ENCODE measurements around the gene USF1. TPM values are rescaled to one million over a fixed set of nuclear protein-coding genes. Genes with fewer than 3 reads are reported as not detected.

The USF1 gene, protein sequence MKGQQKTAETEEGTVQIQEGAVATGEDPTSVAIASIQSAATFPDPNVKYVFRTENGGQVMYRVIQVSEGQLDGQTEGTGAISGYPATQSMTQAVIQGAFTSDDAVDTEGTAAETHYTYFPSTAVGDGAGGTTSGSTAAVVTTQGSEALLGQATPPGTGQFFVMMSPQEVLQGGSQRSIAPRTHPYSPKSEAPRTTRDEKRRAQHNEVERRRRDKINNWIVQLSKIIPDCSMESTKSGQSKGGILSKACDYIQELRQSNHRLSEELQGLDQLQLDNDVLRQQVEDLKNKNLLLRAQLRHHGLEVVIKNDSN
- total RNA-seq, result 10 to 100 TPM; 75.4 to 90.1 TPM

DNA sequence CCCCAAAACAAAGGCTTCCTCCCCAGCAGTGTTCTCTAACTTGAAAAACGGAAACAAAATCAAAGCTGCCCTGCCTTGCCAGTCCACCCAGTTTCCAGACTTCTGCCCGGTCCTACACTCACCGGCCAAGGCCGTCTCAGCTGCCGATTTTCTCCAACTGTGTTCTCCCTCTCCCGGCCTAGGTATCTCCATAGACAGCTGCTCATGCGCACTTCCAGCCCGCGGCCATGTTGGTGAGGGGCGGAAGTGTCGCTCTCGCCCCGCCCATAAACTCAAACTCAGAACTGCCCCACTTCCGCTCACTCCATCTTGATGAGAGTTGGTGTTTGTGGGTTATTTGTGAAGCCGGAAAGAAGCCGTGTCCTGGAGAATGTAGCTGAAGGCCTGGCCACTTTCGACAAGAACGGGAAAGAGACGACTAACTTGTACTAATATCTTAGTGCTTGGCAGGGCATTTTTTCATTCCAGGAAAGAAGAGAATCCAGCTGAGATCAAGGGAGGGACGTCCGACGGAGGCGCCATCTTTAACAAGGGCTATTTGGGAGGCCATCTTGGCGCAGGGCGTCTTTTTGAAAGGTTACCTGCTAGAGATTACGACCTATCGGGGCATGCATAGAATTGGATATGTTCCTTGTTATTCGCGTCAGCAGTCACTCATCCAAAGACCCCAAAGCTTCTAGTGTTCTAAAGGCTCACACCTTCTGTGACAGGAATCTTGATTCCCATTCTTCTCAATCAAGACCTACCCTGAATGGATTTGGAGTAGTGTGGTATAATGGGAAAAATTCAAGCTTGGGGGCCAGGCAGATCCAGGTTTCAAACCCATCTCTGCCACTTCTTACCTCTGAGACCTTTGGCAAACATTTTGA, at the start of gene USF1:
Gene USF1 (minus strand): TSS at position 242 of the 869 bp plus-strand sequence. CDS start 2,702 bp downstream, outside the sequence.
- DNase-seq, result peak; percentile 96
- Mint-ChIP-seq H3K9me3 (ENCODE audit: low read depth) (no peaks in the 10 kb centered on the region), H3K27ac (peak within 1 kb of the TSS; percentile 99), H3K36me3 (peaks cover 52% of the 10 kb centered on the region), H3K4me3 (peak within 1 kb of the TSS; percentile 80), H3K27me3 (no peaks in the 10 kb centered on the region), H3K4me1 (peaks cover 54% of the 10 kb centered on the region)
- CTCF ChIA-PET, result interaction anchor here (0.7 to 5.2 kb wide), 18 partner anchors 7 to 180 kb away, joined by 3 to 58 read pairs (median 4); partner anchors contain the start of genes ARHGAP30, F11R, KLHDC9 and NIT1
- peak; percentile 78 for ATAC-seq

DNA sequence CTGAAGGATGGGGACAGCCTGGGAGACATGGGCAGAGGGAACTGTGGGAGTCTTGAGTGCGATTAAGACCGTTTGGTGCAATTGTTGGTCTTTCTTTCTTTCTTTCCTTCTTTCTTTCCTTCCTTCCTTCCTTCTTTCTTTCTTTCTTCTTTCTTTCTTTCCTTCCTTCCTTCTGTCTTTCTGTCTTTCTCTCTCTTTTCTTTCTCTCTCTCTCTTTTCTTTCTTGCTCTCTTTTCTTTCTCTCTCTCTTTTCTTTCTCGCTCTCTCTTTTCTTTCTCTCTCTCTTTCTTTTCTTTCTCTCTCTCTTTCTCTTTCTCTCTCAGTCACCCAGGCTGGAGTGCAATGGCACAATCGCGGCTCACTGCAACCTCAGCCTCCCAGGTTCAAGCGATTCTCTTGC, 49.5 kb upstream of the USF1 start:
- H3K27ac Mint-ChIP-seq, result no peak overlapping the region
- no peak overlapping the region for H3K4me3 Mint-ChIP-seq
- no peaks in the 10 kb centered on the region for H3K27me3 Mint-ChIP-seq
- peaks cover 7% of the 10 kb centered on the region for H3K36me3 Mint-ChIP-seq
- H3K4me1 Mint-ChIP-seq, result peaks cover 44% of the 10 kb centered on the region
- ATAC-seq (no peak), DNase-seq (no peak)
- H3K9me3 Mint-ChIP-seq (ENCODE audit: low read depth), result no peaks in the 10 kb centered on the region
- CTCF ChIA-PET, result interaction anchor here (3.6 to 5.9 kb wide), 3 partner anchors 9 to 49 kb away, joined by 22 to 154 read pairs (median 47); partner anchors contain the start of genes ARHGAP30 and USF1

DNA sequence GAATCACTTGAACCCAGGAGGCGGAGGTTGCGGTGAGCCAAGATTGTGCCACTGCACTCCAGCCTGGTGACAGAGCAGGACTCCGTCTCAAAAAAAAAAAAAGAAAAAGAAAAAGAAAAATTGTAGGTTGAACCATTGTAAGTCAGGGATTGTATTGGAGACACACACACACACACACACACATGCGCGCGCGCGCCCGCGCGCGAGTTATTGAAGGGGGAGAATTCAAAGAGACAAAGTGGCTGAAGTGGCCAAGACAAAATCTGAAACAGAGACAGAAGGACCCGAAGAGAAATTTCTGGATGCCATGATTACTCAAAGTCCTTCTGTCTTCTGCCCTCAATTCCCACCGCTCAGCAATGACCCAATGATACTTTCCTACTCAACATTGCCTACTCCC, 48.7 kb upstream of the USF1 start:
- Mint-ChIP-seq H3K27me3 (no peaks in the 10 kb centered on the region), H3K4me1 (peaks cover 44% of the 10 kb centered on the region)

DNA sequence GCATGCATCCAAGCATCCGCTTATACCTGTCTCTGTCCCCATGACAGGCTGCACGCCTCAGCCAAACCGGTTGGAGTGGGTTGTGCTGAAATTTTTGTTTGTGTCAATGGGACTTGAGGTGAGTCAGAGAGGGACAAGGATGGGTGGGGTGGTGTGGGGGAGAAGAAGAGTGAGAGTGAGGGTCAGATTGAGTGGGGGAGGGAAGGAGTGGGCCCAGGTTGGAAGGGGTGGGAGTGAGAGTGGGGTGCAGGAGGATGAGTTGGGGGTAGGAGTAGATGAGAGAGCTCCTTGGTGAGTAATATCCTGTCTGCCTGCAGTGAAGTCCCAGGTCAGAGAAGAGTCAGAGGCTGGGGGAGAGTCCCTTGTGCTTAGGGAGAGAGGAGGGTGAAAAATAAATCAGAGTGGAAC, 46.8 kb upstream of the USF1 start:
- Mint-ChIP-seq H3K4me3 (no peak overlapping the region), H3K36me3 (no peaks in the 10 kb centered on the region), H3K9me3 (ENCODE audit: low read depth) (no peaks in the 10 kb centered on the region), H3K27me3 (no peaks in the 10 kb centered on the region), H3K27ac (peak overlapping the region; percentile 33), H3K4me1 (peaks cover 33% of the 10 kb centered on the region)
- DNase-seq (peak; percentile 49), ATAC-seq (peak; percentile 67)
- CTCF ChIA-PET, result interaction anchor here (0.8 to 1.6 kb wide), 3 partner anchors 22 to 54 kb away, joined by 3 to 4 read pairs (median 3); partner anchors contain the start of gene TSTD1

More for the DNA sequence above, 48.7 kb upstream of the USF1 start:
- H3K36me3 Mint-ChIP-seq, result peaks cover 2% of the 10 kb centered on the region
- DNase-seq, result no peak
- CTCF ChIA-PET, result interaction anchor here (1.1 to 5.9 kb wide), 3 partner anchors 11 to 49 kb away, joined by 3 to 154 read pairs (median 47); partner anchors contain the start of genes ARHGAP30 and USF1
- no peaks in the 10 kb centered on the region for H3K9me3 Mint-ChIP-seq (ENCODE audit: low read depth)
- H3K27ac Mint-ChIP-seq, result no peak overlapping the region
- H3K4me3 Mint-ChIP-seq, result no peak overlapping the region
- no peak for ATAC-seq

DNA sequence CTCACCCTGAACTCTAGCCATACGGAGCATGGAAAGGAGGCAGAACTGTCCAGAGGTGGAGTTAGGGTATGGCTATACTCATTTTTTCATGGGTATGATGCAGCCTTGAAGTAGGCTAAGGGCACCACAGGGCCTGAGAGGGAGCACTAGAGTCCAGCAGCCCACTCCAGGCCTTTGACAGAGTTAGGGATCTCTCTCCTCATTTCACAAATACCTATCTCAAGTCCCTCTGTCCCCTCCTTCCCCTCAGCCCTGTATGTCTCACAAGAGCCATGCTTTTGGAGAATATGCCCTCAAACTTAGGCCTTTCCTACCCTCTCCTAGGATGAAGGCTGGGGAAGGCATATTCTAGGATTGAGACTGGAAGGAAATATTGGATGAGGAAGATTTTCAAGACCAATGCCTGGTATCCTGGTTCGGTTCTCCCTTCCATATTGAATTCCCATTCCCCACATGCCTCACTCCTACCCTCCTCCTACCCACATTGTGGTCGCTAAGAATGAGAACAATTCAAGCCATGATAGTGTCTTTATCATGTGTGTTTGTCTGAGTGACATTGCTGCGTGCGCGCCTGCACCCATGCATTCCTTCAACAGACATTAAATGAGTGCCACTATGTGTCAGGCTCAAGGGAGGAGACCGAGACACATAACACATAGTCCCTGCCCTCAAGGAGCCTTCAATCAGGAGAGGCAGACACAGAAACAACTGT, 46.2 kb upstream of the USF1 start:
- no peak for DNase-seq
- Mint-ChIP-seq H3K4me3 (no peak overlapping the region), H3K4me1 (peaks cover 28% of the 10 kb centered on the region), H3K9me3 (ENCODE audit: low read depth) (no peaks in the 10 kb centered on the region), H3K36me3 (no peaks in the 10 kb centered on the region), H3K27me3 (no peaks in the 10 kb centered on the region), H3K27ac (no peak overlapping the region)
- no peak for ATAC-seq
- CTCF ChIA-PET, result interaction anchor here (0.8 kb wide), 1 partner anchor 21 kb away, joined by 3 read pairs; no protein-coding TSS in a partner anchor

DNA sequence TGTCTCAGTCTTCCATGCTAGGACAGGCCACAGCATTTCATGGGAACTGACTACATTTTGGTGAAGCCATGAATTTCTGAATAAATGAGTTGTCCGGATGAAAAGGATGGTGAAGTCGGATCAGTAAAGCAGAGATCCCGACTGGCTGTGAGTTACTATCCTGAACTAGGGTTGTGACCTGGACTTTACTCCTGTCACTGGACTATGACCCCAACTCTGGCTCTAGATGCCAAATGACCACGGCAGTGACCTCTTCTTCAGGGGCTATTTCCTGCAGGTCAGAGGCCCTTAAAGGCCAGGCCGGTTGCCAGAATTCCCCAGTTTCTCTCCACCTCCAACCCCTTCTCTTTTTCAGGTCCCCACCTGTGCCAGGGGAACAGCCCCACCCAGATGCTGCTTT, 45.3 kb upstream of the USF1 start:
- H3K9me3 Mint-ChIP-seq (ENCODE audit: low read depth), result no peaks in the 10 kb centered on the region
- no peaks in the 10 kb centered on the region for H3K27me3 Mint-ChIP-seq
- no peaks in the 10 kb centered on the region for H3K36me3 Mint-ChIP-seq
- no peak overlapping the region for H3K4me3 Mint-ChIP-seq
- H3K4me1 Mint-ChIP-seq, result peaks cover 25% of the 10 kb centered on the region
- ATAC-seq, result no peak
- CTCF ChIA-PET, result interaction anchor here (0.5 to 1.3 kb wide), 3 partner anchors 10 to 93 kb away, joined by 3 read pairs; no protein-coding TSS in a partner anchor
- no peak for DNase-seq
- H3K27ac Mint-ChIP-seq, result no peak overlapping the region

DNA sequence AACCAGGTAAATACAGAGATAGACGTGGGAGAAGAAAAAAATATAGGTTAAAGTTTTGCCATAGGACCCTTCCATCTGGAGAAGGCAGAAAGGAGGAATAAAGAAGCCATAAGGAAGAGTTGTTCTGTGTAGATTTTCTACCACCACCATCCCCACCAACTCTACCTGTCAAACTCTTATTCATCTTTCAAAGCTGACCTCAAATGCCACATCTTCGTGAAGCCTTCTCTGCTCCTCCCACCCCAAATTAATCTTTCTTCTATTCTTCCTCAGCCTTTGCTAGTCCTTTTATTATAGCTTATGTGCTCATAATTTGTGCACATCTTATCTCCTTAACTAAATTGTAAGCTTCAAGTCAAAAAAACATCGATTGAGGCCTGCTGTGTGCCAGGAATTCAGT, 44.8 kb upstream of the USF1 start:
- no peaks in the 10 kb centered on the region for H3K27me3 Mint-ChIP-seq
- DNase-seq (no peak), ATAC-seq (no peak)
- H3K4me1 Mint-ChIP-seq, result peaks cover 25% of the 10 kb centered on the region
- H3K9me3 Mint-ChIP-seq (ENCODE audit: low read depth), result no peaks in the 10 kb centered on the region
- H3K27ac Mint-ChIP-seq, result no peak overlapping the region
- no peaks in the 10 kb centered on the region for H3K36me3 Mint-ChIP-seq
- CTCF ChIA-PET, result interaction anchor here (0.5 to 2.0 kb wide), 4 partner anchors 9 to 93 kb away, joined by 3 to 4 read pairs (median 3); no protein-coding TSS in a partner anchor
- H3K4me3 Mint-ChIP-seq, result no peak overlapping the region

DNA sequence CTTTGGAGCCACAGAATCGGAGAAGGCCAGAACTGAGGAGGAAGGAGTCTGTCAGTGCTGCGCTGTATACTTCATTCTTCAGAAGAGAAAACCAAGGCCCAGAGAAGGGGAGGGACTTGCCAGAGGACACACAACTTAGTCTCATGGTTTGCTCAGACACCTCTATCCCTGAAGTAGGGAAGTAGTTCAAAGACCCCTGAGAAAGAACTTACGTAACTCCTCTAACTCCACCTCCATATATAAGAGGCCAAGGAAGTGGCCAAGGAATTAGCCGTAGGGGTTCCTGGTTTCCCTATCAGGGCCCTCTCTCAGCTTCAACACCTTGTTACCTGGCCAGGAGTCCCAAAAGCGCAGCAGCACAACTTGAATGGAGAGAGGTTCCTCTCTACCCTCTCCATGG, 44.2 kb upstream of the USF1 start:
- Mint-ChIP-seq H3K9me3 (ENCODE audit: low read depth) (no peaks in the 10 kb centered on the region), H3K4me1 (peaks cover 25% of the 10 kb centered on the region), H3K27me3 (no peaks in the 10 kb centered on the region), H3K27ac (no peak overlapping the region), H3K4me3 (no peak overlapping the region), H3K36me3 (no peaks in the 10 kb centered on the region)
- ATAC-seq, result no peak
- no peak for DNase-seq
- CTCF ChIA-PET, result interaction anchor here (0.7 to 2.0 kb wide), 3 partner anchors 9 to 21 kb away, joined by 3 to 4 read pairs (median 3); no protein-coding TSS in a partner anchor

DNA sequence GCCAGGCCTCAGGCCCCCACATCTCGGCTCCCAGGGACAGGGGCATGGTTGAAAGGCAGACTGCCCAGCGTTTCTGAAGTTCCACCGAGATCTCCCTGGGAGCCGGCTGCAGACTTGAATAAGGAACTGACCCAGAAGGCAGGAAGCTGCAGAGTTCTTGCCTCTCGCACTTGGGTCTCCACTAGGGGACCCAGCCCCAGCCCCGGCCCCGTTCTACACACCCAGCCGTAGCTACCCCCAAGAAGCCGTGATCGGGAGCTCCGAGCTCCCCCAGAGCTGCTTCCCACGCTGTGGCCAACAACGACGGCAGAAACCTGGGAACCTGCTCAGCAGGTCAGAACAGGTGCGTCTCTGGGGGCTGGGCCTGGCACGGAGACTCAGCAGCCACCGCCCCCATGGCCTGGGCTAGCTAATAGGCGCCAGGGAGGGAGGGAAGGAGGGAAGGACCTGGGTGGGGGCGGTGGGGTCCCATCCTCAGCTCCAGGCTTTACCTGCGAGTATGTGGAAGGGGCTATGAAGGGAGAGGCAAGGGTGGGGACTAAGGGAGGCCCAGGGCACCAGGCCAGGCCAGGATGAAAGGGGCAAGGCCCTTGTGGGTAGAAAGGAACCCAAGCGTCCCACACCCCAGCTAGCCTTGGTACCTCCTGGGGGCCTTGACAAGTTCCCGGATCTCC, 43.6 kb upstream of the USF1 start, which contains the start of gene NECTIN4:
Gene NECTIN4 (minus strand): TSS at position 308 of the 674 bp plus-strand sequence. CDS start 262 bp downstream, at position 46.
- ATAC-seq (no peak), DNase-seq (no peak)
- Mint-ChIP-seq H3K9me3 (ENCODE audit: low read depth) (no peaks in the 10 kb centered on the region), H3K4me1 (peaks cover 22% of the 10 kb centered on the region), H3K27me3 (no peaks in the 10 kb centered on the region), H3K4me3 (no peak within 1 kb of the TSS), H3K27ac (no peak within 1 kb of the TSS), H3K36me3 (no peaks in the 10 kb centered on the region)
- CTCF ChIA-PET, result interaction anchor here (0.7 to 2.0 kb wide), 3 partner anchors 8 to 21 kb away, joined by 3 to 4 read pairs (median 4); partner anchors contain the start of gene KLHDC9

DNA sequence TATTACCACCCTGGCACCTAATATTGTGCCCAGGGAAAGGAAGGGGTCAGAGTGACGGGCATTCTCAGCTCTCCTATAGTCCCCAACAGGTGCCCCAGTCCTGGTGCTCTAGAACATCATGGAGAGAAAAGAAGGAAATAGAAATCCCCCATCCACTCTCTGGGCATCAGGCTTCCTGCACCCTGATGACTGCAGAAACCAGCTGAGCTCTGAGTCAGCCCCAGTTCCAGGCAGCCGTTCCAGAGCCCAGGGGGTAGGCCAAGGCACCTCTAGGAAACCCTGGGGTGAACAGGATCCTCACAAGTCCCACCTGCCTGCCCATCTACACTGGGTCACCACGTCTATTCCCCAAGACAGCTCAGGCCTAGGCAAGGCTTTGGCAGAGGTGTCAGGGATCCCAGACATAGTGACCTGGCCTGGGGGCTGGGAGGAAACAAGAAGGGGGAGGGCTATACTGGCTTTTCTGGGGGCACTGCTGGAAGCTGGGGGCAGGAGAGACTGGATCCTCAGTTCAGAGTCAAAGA, 42.9 kb upstream of the USF1 start:
- DNase-seq (no peak), ATAC-seq (no peak)
- peaks cover 22% of the 10 kb centered on the region for H3K4me1 Mint-ChIP-seq
- no peaks in the 10 kb centered on the region for H3K27me3 Mint-ChIP-seq
- CTCF ChIA-PET, result interaction anchor here (0.6 to 2.0 kb wide), 3 partner anchors 9 to 54 kb away, joined by 3 to 4 read pairs (median 4); partner anchors contain the start of gene KLHDC9
- H3K4me3 Mint-ChIP-seq, result no peak overlapping the region
- no peak overlapping the region for H3K27ac Mint-ChIP-seq
- H3K36me3 Mint-ChIP-seq, result no peaks in the 10 kb centered on the region
- no peaks in the 10 kb centered on the region for H3K9me3 Mint-ChIP-seq (ENCODE audit: low read depth)

DNA sequence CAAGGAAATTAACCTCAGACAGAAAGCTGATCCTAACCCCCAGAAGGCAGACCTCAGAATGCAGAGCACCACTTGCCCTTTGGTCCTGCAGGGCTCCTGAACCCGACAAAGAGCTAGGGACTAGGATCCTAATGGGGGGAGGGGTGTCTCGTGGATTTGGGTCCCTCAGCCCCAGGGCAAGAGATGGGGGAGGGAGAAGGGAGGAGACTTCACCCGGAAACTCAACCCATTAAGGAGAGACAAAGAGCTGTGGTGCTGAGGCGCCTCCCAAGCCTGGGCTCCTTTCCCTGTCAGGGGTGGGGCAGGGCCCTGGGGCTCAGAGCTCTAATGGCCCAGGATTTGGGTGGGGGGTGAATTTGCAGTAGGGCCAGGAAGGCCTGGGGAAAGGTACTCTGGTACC, 40.7 kb upstream of the USF1 start:
- CTCF ChIA-PET, result interaction anchor here (1.2 to 4.8 kb wide), 3 partner anchors 11 to 16 kb away, joined by 3 to 22 read pairs (median 6); partner anchors contain the start of genes ARHGAP30 and KLHDC9
- no peaks in the 10 kb centered on the region for H3K36me3 Mint-ChIP-seq

DNA sequence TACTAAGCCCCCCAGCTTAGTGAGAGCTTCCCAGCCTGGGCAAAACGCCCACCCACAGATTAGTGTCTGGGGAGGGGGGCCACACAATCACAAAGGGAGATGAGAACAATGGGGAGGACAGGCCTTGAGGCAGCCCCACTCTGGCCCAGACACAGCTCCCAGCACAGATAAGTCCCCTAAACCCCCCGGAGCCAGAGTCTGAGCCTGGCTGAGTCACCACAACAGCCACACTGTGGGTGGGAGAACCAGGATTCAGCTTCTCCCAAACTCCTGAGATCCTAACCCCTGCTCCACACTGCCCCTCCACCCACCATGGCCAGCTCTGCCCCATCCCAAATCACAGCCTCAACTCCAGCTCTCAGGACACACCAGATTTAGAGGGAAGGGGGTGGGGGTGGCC, 39.4 kb upstream of the USF1 start:
- CTCF ChIA-PET, result interaction anchor here (1.7 to 4.8 kb wide), 2 partner anchors 12 to 15 kb away, joined by 6 to 22 read pairs; partner anchors contain the start of genes ARHGAP30 and KLHDC9
- peaks cover 3% of the 10 kb centered on the region for H3K4me1 Mint-ChIP-seq
- no peak overlapping the region for H3K4me3 Mint-ChIP-seq
- H3K36me3 Mint-ChIP-seq, result no peaks in the 10 kb centered on the region
- H3K27me3 Mint-ChIP-seq, result no peaks in the 10 kb centered on the region
- no peak overlapping the region for H3K27ac Mint-ChIP-seq
- H3K9me3 Mint-ChIP-seq (ENCODE audit: low read depth), result no peaks in the 10 kb centered on the region
- no peak for ATAC-seq
- no peak for DNase-seq

More for the DNA sequence above, 40.7 kb upstream of the USF1 start:
- H3K27ac Mint-ChIP-seq, result no peak overlapping the region
- no peak for DNase-seq
- no peak overlapping the region for H3K4me3 Mint-ChIP-seq
- H3K9me3 Mint-ChIP-seq (ENCODE audit: low read depth), result no peaks in the 10 kb centered on the region
- peaks cover 9% of the 10 kb centered on the region for H3K4me1 Mint-ChIP-seq
- H3K27me3 Mint-ChIP-seq, result no peaks in the 10 kb centered on the region
- ATAC-seq, result no peak

All from activated CD8-positive, alpha-beta memory T cell treated with anti-CD3 and anti-CD28 coated beads, Interleukin-2, amount 10 ng/mL, durations not matched to agents 7 days and 5 days (primary cell).